Measurements from ENCODE around the gene ELMOD1. TPM values are rescaled to one million over a fixed set of nuclear protein-coding genes. Genes with fewer than 3 reads are reported as not detected.

ELMOD1 gene
- total and polyA plus RNA-seq, 2 experiments from 2014 or later = 3.1 TPM

DNA sequence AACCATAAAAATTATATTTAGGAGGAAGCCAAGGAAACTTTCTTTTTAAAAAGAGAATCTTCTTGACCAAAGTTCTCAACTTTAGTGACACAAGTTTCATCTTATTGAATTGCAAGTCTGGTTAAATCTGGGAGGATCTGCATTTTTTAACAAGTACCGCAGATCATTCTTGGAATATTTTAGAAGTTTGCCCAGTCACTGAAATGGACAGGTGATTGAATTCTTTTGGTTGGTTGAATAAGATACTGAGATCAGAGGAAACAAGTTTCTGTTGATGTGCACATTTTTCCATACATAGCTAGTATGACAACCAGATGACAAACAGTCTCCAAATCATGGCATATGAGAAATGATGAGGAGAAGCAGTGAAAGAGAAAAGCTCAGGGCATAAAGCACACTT is 70.7 kb downstream of the ELMOD1 start:
- H3K4me3 ChIP-seq = no peak overlapping the region
- no peaks in the 10 kb centered on the region for H3K9me3 ChIP-seq (ENCODE audit: low read depth)
- WGBS (ENCODE audit: low lambda C conversion rate, missing lambda C conversion rate) = 81% methylated on average over 1 of the region's 1 CpG
- H3K9me2 ChIP-seq (replicated peaks; ENCODE audit: insufficient read depth) = no peaks in the 10 kb centered on the region
- no peak overlapping the region for H2AFZ ChIP-seq
- no peaks in the 10 kb centered on the region for H4K20me1 ChIP-seq (ENCODE audit: insufficient read depth, poor library complexity, severe bottlenecking)
- no peak overlapping the region for H3K27ac ChIP-seq
- H3K27me3 ChIP-seq = no peaks in the 10 kb centered on the region
- no peak for TF ChIP-seq EZH2phosphoT487 (IDR thresholded peaks at IDR 0.05; ENCODE audit: low read depth, severe bottlenecking, unreplicated experiment)
- TF ChIP-seq, protein P1, sequence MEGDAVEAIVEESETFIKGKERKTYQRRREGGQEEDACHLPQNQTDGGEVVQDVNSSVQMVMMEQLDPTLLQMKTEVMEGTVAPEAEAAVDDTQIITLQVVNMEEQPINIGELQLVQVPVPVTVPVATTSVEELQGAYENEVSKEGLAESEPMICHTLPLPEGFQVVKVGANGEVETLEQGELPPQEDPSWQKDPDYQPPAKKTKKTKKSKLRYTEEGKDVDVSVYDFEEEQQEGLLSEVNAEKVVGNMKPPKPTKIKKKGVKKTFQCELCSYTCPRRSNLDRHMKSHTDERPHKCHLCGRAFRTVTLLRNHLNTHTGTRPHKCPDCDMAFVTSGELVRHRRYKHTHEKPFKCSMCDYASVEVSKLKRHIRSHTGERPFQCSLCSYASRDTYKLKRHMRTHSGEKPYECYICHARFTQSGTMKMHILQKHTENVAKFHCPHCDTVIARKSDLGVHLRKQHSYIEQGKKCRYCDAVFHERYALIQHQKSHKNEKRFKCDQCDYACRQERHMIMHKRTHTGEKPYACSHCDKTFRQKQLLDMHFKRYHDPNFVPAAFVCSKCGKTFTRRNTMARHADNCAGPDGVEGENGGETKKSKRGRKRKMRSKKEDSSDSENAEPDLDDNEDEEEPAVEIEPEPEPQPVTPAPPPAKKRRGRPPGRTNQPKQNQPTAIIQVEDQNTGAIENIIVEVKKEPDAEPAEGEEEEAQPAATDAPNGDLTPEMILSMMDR (IDR thresholded peaks at IDR 0.05; ENCODE audit: poor library complexity) = no peak
- no peak for TF ChIP-seq EZH2 (IDR thresholded peaks at IDR 0.05; ENCODE audit: borderline replicate concordance)
- no peaks in the 10 kb centered on the region for H3K79me2 ChIP-seq
- H3K36me3 ChIP-seq (replicated peaks; ENCODE audit: insufficient read depth, low read depth) = no peaks in the 10 kb centered on the region
- H3K4me2 ChIP-seq = no peak overlapping the region
- no peak for DNase-seq (ENCODE audit: low spot score)
- no peaks in the 10 kb centered on the region for H3K4me1 ChIP-seq (ENCODE audit: insufficient read depth)

- no peaks in the 10 kb centered on the region for H3K79me2 ChIP-seq
- no peak overlapping the region for H2AFZ ChIP-seq
- no peaks in the 10 kb centered on the region for H3K27me3 ChIP-seq
- no peaks in the 10 kb centered on the region for H4K20me1 ChIP-seq (ENCODE audit: insufficient read depth, poor library complexity, severe bottlenecking)
- no peaks in the 10 kb centered on the region for H3K36me3 ChIP-seq (replicated peaks; ENCODE audit: insufficient read depth, low read depth)
- H3K27ac ChIP-seq = no peak overlapping the region
- H3K4me2 ChIP-seq = no peak overlapping the region
- H3K9me2 ChIP-seq (replicated peaks; ENCODE audit: insufficient read depth) = no peaks in the 10 kb centered on the region
- WGBS (ENCODE audit: low lambda C conversion rate, missing lambda C conversion rate) = 94% methylated on average over 10 of the region's 10 CpGs
- H3K4me1 ChIP-seq (ENCODE audit: insufficient read depth) = no peaks in the 10 kb centered on the region
- no peaks in the 10 kb centered on the region for H3K9me3 ChIP-seq (ENCODE audit: low read depth)
- H3K4me3 ChIP-seq = no peak overlapping the region
- DNase-seq (ENCODE audit: low spot score) = no peak
- no peak for TF ChIP-seq EZH2 (IDR thresholded peaks at IDR 0.05; ENCODE audit: borderline replicate concordance)
- TF ChIP-seq, protein P1 (IDR thresholded peaks at IDR 0.05; ENCODE audit: poor library complexity) = no peak
- TF ChIP-seq EZH2phosphoT487 (IDR thresholded peaks at IDR 0.05; ENCODE audit: low read depth, severe bottlenecking, unreplicated experiment) = no peak
These were observed 74.1 kb downstream of the ELMOD1 start for GRCh38 chr11:107665018-107665417.

- Histone ChIP-seq H3K27ac (no peak overlapping the region), H3K4me2 (no peak overlapping the region), H3K4me3 (no peak overlapping the region), H3K79me2 (no peaks in the 10 kb centered on the region), H2AFZ (no peak overlapping the region), H3K36me3 (replicated peaks; ENCODE audit: insufficient read depth, low read depth) (no peaks in the 10 kb centered on the region), H3K9me3 (ENCODE audit: low read depth) (no peaks in the 10 kb centered on the region), H3K27me3 (no peaks in the 10 kb centered on the region), H3K4me1 (ENCODE audit: insufficient read depth) (no peaks in the 10 kb centered on the region), H4K20me1 (ENCODE audit: insufficient read depth, poor library complexity, severe bottlenecking) (no peaks in the 10 kb centered on the region), H3K9me2 (replicated peaks; ENCODE audit: insufficient read depth) (no peaks in the 10 kb centered on the region)
- DNase-seq (ENCODE audit: low spot score) = no peak
- WGBS (ENCODE audit: low lambda C conversion rate, missing lambda C conversion rate) = 69% methylated on average over 8 of the region's 8 CpGs
- TF ChIP-seq EZH2phosphoT487 (IDR thresholded peaks at IDR 0.05; ENCODE audit: low read depth, severe bottlenecking, unreplicated experiment) = no peak
- TF ChIP-seq, protein P1 (IDR thresholded peaks at IDR 0.05; ENCODE audit: poor library complexity) = no peak
- TF ChIP-seq EZH2 (IDR thresholded peaks at IDR 0.05; ENCODE audit: borderline replicate concordance) = no peak
These were observed 76.1 kb downstream of the ELMOD1 start for GRCh38 chr11:107666911-107667613.
